GM21423 (cell line): ENCODE data around the gene ZNF684.
A peak's percentile ranks its signal among the peaks of the same experiment; 100 is the strongest.
"Not testable (repeated sequence)": the region's sequence is repeated elsewhere in the genome, so short reads cannot be mapped to it uniquely, and the experiment has no call there.

Source experiments
- ATAC-seq: cut with Tn5 transposase; IDR thresholded peaks from one replicate; pipeline ENCODE4 v1.9.1; 2021; ENCODE audit warnings: mild to moderate bottlenecking, moderate library complexity; ENCODE audit not compliant: unreplicated experiment

The ZNF684 gene

DNA sequence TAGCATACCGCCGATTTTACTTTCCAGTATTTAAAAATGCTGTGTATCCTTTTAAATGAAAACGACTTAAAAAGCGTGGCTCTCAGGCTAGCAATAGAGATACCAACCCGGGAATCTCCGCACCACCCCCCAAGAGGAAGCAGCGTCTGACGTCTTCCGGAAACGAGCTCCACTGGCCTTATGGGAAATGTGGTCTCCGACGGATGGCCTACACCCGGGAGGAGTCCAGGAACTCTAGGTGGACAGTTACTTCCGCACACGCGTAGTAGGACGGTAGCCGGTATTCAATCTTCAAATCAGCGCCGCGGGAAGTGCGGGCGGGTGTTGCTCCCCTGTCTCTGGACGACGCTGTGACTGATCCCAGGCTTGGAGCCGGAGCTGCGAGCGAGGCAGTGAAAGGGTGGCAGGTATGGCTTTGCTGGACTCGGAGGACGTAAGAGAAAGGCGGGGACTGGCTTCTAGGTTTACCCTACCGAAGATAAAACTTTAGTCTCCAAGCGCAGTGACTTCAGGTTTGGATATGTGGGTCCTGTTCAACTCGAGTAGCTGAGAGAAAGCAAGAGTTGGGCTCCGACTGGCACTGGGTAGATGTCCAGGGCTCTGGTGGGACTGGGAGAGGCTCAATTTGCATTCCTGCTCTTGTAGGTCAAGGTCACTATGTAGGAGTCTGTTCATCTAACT lies at the start of gene ZNF684:
Gene ZNF684 (plus strand): TSS at position 257 of the 681 bp plus-strand sequence. CDS start 1,530 bp downstream, outside the sequence.
- ATAC-seq = peak; percentile 93

- ATAC-seq = no peak
These were observed 36.0 kb upstream of the ZNF684 start for GRCh38 chr1:40495315-40495903.

- not testable (repeated sequence) for ATAC-seq
These were observed 28.8 kb upstream of the ZNF684 start for GRCh38 chr1:40502651-40503050.

DNA sequence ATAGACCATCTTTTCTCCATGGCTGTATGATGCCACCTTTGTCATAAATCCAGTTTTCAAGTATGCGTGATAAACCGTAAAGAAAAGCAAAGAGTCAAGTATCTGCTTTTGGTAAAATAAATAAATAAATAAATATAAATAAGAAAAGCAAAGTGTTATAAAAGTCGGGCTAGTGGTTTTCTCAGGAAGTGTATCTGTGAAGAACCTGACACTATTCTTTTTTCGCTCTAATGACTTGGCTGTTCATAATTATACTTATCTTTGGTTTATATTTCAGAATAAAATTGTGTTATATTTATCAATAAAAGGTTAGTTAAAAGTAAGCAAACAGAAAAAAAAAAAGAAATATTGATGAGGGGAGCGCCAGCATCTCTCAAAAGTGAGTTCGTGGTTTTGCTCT lies 23.5 kb upstream of the ZNF684 start:
- ATAC-seq = no peak

GRCh38 chr1:40508375-40509341 lies 22.8 kb upstream of the ZNF684 start, which contains the start of gene EXO5:
Gene EXO5, plus strand, starts transcription at chr1:40508767. Its CDS starts 5,778 bp downstream, at chr1:40514545.
- peak; percentile 88 for ATAC-seq

DNA sequence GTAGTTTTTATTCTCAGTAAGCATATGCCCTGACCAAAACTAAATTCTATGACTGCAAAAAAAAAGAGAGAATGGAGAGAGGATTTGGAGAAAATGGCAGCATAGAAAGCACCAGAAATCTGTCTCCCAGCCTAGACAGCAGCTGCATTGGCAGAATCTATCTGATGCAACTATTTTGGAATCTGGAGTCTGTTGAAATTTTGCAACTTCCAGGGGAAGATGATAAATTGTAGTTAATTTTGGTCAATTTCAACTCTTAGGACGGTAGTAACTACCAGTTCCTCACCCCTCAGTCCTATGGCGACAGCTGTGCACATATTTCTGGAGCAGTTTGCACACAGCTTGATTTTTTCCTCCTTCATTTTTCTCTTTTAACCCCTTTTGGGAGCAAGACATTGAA lies 11.9 kb upstream of the ZNF684 start:
- no peak for ATAC-seq

GRCh38 chr1:40530735-40531380 lies 579 bp upstream of the ZNF684 start:
- peak; percentile 9 for ATAC-seq

GRCh38 chr1:40532062-40532389 lies 589 bp downstream of the ZNF684 start:
- ATAC-seq = no peak

- no peak for ATAC-seq
These were observed 1.5 kb downstream of the ZNF684 start for GRCh38 chr1:40532844-40533424.

GRCh38 chr1:40534589-40534988 lies 3.2 kb downstream of the ZNF684 start:
- no peak for ATAC-seq

- no peak for ATAC-seq
These were observed 4.3 kb downstream of the ZNF684 start for GRCh38 chr1:40535732-40536131.

GRCh38 chr1:40539338-40539737 lies 7.9 kb downstream of the ZNF684 start:
- ATAC-seq = no peak

DNA sequence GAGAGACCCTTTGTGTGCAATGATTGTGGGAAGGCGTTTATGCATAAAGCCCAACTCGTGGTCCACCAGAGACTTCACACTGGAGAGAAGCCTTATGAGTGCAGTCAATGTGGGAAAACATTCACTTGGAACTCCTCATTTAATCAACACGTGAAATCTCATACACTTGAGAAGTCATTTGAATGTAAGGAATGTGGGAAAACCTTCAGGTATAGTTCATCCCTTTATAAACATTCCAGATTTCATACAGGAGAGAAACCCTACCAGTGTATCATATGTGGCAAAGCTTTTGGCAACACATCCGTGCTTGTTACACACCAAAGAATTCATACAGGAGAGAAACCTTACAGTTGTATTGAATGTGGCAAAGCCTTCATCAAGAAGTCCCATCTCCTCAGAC lies 15.5 kb downstream of the ZNF684 start:
- ATAC-seq = no peak

DNA sequence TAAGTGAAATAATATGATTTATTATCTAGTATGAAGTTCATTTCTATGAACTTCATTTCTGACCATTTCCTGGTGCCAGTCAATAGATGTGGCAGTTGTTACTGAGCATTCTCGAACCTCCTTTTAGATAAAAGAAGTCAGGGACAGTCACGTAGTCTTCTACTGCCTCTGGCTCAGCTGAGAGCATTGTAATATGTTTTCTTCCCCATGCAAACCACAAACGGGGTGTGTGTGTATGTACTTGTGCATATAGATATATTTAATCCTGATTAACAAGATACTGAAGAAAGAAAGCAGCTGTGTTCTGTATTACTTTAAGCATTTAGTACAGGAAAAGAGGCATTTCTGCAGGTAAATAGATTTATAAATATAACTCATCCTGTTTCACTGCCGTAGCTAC lies 21.6 kb downstream of the ZNF684 start:
- no peak for ATAC-seq

DNA sequence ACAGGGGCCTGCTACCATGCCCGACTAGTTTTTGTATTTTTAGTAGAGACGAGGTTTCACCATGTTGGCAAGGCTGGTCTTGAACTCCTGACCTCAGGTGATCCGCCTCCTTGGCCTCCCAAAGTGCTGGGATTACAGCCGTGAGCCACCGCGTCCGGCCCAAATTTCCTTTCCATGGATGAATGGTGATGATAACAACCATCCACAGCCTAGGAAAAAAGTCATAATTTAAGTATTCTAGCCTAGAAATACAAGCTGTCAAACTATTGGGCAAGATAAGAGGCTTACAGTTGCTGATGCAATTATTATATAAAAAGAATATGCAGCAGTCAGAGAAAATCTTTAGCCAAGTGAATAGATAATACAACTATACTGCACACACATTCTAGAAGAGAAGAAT lies 23.4 kb downstream of the ZNF684 start:
- ATAC-seq = not testable (repeated sequence)

DNA sequence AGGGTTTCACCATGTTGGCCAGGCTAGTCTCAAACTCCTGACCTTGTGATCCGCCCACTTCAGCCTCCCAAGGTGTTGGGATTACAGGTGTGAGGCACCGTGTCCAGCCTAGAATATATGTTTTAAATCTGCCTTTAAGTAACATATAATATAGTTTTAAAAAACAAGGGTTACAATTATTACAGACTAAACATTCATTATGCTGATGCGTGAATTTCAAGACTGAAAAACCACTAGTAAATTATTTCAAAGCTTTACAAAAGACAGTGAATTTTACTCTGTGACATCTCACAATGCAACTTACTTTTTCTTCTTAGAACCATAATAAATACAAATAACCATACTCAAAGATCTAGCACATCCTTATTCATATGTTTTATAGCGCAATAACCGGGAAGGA lies 24.7 kb downstream of the ZNF684 start:
- ATAC-seq = no peak

GRCh38 chr1:40558241-40558640 lies 26.8 kb downstream of the ZNF684 start:
- ATAC-seq = not testable (repeated sequence)

GRCh38 chr1:40562185-40562584 lies 30.7 kb downstream of the ZNF684 start:
- no peak for ATAC-seq

DNA sequence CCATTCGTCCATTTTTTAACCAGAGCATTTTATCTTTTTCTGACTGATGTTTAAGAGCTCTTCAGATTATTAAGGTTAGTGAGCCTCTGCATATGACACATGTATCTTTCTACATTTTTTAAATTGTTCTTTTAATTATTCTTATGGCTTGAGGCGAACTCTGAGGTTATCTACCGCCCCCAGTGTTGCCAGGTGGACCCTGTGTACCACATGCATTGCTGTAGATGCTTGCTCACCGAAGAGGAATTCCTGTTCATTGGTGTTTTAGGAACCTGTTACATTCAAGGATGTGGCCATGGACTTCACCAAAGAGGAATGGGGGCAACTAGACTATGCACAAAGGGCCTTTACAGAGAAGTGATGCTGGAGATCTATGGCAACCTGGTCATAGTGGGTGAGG lies 31.8 kb downstream of the ZNF684 start:
- ATAC-seq = no peak

- ATAC-seq = no peak
These were observed 33.1 kb downstream of the ZNF684 start for GRCh38 chr1:40564506-40564905.

DNA sequence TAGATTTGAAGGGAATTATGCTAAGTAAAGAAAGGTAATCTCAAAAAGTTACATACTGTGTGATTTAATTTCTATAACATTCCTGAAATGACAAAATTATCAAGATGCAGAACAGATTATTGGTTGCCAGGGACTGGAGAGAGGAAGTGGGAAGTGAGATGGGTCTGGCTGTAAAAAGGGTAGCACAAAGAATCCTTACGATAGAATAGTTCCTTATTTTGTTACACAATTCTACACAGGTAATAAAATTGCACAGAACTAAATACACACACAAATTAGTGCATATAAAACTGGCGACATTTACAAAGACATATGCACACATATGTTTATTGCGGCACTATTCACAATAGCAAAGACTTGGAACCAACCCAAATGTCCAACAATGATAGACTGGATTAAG lies 33.5 kb downstream of the ZNF684 start:
- no peak for ATAC-seq
